GM18507 (cell line): ENCODE data around the gene ERICH6.

Experiments used
- DNase-seq: peaks from one replicate; pipeline ENCODE4 v3.0.0; 2011; ENCODE audit warnings: low read depth; ENCODE audit not compliant: insufficient read length; ENCODE audit errors: extremely low spot score
- FAIRE-seq: peaks from 2 replicates; lab custom pipeline; 2011; peaks lifted over from hg19 to GRCh38; lab: Jason Lieb, UNC

The ERICH6 gene

DNA sequence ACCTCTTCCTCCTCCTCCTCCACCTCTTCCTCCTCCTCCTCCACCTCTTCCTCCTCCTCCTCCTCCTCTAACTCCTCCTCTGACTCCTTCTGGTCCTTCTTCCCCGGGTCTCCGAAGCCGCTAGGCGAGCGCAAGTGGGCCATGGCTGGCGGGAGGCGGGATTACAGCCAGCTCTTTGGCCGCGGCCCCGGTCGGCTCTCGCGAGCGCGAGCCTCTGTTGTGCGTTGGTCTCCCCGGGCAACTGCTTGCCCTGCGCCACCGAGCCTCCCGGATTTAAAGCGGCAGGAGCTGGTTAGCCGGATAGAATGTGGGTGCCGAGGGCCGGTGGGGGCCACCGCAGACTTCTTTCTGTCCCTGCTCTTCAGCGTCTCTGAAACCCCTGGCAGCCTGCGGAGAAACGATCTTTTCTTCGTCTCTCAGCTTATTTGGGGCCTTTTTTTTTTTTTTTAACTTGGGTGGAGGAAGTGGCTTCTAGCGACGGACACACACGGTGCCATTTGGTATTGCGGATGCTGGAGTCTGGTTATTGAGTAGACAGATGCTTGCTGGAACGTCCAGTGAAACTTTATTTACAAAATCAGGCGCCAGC is at the start of gene ERICH6:
TSS of gene ERICH6 (minus strand) at position 165 of the 589 bp plus-strand sequence. CDS start at position 143, 22 bp downstream.
- DNase-seq, result peak; percentile 87
- peak; percentile 82 for FAIRE-seq

DNA sequence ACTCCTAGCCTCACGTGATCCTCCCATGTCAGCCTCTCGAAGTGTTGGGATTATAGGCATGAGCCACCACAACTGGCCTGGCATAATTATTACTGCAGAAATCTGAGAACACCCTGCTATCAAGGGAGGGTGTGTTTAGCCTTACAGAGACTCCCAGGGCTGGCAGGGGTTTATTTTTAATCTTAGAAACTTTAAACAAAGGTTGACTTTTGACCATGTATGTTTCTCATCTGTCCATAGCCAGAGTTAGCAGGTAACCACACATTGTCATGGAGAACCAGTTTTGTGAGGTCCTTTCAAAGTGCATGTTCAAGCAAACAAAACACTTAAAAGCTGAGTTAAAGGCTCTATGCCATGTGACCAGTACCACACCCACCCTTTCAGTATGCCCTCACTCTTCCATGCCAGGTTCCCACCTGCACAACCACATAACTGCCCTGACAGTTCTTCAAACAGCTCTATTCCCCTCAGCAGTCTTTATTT is 48.1 kb upstream of the ERICH6 start:
- FAIRE-seq (no peak), DNase-seq (no peak)

DNA sequence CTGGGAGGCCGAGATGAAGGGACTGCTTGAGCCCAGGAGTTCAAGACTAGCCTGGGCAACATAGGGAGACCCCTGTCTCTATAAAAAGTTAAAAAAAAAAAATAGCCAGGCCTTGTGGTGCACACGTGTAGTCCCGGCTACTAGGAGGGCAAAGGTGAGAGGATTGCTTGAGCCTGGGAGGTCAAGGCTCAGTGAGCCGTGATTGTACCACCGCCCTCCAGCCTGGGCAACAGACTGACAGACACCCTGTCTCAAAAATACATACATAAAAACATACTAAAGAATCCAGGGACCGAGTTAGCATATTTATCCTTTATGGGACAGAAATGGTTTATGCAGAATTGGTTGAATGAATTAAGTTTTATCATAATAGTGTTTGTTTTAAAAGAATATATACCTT is 45.5 kb upstream of the ERICH6 start:
- no peak for FAIRE-seq

DNA sequence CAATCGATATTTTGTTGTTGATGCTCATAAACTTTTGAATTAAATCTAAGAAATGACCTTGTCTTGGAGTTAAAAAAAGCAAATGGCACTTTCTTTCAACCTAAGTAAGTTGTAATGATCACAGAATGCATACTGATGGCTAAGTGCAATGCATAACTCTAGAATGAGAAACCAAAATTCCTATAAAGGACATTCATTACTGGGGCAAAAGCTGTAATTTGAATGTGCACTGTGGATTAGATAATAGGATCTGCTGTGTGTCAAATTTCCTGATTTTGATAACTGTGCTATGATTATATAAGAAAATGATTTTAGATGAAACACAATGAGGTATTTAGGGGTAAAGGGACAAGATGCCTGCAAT is 44.9 kb upstream of the ERICH6 start:
- DNase-seq (no peak), FAIRE-seq (no peak)

More for the DNA sequence above, 45.5 kb upstream of the ERICH6 start:
- DNase-seq, result no peak

DNA sequence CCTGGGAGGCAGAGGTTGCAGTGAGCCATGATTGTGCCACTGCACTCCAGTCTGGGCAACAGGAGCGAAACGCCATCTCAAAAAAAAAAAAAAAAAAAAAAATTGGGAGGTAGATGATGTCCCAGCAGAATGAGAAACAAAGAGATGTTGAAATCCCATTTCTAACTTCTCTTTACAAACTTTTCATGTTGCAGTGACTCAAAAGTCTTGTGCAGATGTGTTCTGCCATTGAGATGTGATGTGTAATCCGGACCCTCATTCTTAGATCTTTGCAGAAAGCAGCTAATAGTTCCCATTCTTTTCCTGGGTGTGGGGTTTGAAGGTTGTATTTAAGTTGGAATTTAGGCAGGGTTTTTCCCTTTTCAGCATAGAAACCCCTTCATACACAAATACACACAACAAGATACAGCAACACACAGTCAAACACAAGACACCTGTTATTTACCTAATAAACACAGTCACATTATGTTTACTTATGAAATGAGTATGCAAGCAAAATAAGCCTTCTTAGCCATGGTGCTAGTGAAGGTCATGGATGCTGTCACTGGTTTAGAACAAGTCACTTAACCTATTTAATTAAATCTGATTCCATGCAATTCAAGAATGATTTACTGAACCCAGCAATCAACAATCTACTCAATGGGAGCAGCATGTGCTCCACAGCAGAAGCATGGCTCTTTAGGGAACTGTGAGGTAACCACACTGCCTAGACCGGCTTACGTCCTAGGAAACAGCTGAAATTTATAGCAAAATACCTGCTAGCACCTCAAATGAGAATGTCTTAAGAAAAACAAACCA is 44.4 kb upstream of the ERICH6 start:
- no peak for FAIRE-seq

DNA sequence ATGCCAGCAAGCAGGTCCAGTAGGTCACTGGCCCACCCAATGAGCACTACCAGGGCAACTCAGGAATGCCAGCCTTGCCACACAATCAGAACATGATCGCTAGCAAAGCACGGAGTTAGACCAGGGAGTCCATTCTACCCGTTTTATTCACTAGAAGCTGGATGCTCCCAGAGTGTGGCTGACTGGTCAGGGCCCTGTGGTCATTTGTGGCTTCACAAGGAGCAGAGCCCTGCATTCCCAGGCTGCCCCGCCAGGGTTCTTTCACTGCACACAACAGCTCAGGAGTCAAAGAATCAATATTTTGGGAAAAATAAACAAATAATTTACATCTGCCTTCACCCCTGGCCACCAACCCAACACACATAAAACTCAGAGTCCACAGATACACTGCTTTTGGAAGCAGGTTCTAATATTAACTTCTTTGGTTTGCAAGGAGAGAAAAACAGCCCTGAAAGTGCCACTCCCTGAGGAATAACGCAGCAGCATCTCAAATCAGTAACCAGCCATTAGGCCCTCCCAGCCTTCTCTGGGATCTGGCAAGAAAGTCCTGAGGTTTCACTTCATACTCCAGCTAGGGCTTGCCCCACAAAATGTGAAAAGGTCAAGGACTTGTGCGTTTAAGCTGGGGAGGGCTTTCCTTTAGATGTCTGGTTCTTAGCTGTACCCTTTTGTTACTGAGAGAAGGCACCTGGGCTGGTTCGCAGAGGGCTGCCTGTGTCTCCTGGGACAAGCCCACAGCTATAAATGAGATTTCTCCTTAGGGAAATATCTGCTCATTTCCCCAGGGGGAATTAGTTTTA is 43.3 kb upstream of the ERICH6 start:
- FAIRE-seq, result no peak
- no peak for DNase-seq

More for the DNA sequence above, 44.4 kb upstream of the ERICH6 start:
- no peak for DNase-seq

DNA sequence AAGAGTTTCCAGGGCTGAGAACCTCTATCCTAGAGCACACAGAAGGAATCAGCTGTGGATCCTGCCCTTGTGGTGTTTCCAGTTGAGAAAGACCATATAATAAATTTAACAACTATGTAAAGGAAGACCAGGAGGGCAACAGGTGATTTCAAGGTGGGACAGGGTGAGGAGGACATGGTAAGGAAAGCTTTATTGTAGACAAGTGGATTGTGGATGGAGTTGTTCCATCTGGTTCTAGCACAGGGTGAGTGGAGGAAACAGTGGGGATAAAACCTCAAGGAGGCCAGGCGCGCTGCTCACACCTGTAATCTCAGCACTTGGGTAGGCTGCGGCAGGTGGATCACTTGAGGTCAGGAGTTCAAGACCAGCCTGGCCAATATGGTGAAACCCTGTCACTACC is 42.1 kb upstream of the ERICH6 start:
- FAIRE-seq (no peak), DNase-seq (no peak)

DNA sequence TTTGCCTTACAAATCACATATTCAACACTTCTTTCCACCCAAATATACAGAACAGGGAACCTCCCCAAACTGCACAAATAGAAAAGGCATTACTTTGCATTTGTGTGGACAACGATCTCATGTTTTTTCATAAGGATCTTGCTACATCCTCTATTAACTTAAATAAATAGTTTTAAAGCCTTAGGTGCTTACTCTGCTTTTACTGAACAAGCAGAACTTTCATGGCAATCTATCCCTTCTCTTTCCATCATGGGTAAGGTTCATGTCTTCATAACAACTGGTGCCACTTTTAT is 41.1 kb upstream of the ERICH6 start:
- no peak for FAIRE-seq
- DNase-seq, result no peak

DNA sequence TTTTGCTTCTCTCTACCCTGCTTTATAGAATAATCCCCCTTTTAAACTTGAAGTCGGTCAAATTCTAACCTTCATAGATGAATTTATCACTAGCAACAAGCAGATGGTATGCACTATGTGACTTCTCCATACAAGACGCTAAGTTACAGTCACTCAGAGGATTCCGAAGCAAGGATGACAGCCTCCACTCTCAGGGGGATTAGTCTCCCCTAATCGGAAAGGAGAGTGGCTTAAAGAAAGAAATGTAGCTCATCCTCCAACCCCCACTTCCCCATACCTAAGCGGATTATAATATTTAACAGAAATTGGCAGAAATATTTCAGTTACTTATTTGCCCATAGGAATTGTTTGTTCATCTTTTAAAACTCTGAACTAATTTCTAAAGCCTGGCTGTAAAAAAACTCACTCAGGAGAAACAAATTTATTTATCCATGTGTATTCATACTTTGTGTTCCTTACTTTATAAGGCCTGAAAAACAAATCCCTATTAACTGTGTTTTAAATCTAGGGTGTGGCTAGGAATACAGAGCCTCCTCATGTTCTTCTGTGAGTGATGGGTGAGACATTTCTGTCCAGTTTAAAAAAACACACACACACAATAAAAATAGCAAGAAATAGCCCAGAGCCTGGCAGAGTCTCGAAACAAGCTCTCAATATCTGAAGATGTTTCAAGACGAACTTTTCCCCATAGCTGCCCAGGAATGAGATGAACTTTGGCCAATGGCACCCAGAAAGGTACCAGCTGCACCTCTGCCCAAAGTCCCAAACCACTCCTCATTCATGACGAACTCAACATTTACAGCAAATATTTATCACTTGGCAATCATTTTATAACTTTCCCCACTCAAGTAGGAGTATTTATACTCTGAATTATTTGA is 40.6 kb upstream of the ERICH6 start:
- DNase-seq (no peak), FAIRE-seq (no peak)

DNA sequence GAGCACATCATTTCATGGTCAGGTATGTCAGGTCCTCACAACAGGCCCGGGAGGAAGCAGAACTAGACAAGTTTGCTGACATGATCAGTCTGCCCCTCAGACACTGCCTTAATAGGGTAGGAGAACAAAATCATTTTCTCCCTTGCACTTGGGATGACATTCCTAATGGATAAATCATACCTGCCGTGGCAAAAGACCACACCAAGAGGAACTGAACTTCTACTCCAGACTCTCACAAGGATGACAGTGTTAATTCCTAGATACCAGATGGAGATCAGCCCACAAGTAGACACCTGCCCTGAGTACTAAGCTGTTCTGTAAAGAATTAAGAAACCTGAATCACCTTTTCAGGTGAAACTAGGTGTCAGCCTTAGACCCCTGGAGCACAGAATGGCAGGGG is 39.8 kb upstream of the ERICH6 start:
- DNase-seq (no peak), FAIRE-seq (no peak)

DNA sequence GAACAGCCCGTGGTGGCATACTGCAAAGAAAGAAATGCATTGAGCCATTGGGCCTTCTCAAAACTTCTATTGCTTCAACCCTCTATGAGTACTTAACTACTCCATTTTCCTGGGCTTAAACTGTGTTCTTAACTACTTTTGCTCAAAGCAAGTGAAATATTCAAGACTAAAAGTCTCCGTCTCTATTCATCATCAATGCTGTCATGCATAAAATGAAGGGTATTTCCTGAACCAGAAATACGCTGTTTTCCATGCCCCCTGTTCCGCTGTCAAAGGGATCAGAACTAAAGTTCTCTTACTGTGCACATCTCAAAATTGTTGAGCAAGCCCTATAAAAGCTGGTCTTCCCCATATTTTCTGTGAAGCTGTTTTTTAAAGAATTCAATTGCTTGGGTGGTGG is 39.0 kb upstream of the ERICH6 start:
- FAIRE-seq (no peak), DNase-seq (no peak)

DNA sequence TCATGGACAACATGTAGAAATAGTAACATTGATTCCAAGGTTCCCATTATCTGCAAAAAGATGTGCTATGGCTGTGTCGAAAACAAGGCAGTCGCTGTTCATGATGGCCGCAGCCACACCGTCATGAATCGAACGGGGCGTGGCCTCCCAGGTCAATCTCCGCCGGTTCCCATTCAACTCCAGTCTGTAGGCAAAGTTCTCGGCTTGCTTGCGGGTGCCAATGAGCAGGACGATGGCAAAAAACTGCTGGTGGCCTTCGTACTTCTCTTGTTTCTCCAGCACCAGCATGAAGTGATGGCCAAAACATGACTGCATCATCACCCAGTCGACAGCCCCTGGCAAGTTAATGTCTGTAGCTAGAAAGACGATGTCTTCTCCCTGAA is 38.4 kb upstream of the ERICH6 start:
- no peak for FAIRE-seq
- no peak for DNase-seq

DNA sequence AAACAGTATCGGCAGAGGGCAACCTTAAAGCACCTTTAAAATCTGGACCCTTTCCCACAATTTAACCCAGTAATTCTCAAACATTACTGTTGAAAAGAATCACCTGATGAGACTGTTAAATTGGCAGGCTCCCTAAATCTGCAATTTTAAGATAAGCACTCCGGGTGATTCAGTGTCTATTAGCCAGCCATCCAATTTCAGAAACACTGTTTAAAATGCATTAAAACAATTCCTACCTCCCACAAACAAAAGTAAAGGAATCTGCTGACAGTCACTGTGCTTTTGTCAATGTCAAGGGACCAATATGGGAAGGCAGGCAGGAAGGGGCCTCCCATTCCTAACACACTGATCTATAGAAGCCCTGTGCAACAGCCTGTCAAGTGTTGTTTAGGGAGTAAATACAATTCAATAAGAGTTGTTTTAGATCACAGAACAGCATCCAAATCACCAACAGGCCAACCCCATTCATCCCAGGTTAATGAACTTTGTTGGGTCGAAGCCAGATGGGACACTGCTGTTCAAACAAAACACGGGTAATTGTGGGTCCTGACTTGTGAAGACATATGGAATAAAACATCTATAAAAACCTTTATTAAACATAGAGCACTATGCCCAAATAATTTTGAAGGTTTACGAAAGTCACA is 37.9 kb upstream of the ERICH6 start:
- DNase-seq (no peak), FAIRE-seq (no peak)

DNA sequence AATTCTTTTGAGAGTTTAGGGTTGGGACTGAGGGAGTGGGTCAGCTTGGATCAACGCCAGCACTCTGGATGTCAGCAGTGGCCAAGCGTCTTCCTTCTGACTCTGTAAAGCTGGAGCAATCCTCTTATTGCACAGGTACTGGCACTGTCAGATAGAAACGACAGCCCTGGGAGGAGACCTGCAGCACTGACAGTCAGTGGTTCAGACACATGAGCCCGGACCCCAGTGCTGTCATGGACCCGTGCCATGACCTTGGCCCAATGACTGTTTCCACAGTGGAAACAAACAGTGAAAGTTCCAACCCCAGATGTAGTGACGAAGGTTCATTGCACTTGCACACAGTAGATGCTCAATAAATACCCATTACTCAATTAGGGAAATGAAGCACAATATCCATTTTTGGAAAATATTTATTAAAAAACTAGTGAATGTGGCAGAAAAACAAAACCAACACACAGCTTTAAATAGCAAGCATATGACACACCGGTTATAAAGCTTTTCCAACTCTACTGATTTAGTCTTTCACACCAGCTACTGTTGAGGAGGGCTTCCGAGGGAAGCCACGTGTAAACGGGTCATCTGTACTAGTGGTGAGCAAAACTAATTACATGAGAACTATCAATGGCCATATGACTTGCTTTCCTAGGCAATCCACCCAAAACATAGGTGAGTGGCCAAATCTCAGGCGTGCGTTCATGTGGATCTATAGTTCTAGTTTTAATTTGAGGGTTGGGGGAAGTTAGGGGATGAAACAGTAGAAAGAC is 37.2 kb upstream of the ERICH6 start:
- DNase-seq, result no peak
- no peak for FAIRE-seq

DNA sequence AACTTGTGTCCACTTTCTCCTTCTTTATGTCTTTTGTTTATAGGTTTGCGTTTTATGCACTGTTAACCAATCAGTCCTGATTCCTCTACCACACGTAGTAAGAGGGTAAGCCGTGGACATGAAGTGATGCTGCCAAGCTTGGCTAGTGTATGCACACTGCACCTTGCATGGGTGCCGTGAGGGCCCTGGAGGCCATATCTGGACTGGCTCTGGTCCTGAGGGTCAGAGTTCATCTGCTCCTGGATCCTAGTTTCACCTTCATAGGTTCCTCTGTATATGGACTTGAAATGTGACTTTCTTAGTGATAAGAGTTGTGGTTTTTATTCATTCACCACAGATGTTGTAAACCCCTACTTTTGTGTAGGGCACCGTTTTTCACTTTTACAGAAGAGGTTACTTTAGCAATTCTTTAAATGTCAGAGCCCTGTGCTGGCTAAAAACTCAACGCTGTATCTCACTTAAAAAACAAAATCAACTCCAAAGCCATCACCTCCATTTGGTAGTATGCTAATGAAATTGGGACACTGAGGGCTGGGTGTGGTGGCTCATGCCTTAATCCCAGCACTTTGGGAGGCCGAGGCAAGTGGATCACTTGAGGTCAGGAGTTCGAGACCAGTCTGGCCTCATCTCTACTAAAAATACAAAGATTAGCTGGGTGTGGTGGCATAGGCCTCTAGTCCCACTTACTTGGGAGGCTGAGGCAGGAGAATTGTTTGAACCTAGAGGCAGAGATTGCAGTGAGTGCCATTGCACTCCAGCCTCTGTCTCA is 36.3 kb upstream of the ERICH6 start:
- no peak for DNase-seq
- no peak for FAIRE-seq

DNA sequence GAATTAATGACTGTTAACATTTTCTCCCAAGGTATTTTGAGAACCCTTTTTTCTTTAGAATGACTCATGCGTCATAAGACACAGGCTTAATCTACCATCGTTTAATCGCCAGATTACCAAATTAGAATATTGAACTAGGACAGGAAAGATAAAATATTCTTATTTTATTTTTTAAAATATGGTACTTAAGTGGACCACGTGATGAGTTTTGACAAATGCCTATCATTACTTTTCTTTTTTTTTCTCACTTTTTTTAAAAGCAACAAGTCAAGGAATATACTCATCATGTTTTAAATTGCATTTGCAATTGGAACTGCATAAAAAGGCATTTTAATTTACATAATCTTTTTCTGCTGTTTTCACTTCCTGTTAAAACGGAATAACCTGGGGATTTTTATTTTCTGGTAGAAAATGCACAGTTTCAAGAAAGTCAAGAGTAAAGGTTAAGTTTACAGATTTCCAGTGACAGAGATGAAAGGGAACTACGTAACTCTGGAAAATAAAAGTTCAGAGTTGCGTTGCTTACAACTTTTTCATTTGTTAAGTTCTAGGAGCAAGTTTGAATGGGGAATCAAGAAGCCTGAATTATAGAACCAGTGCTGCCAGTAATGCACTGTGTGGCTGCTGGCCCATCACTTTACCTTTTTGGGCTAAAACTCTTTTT is 35.6 kb upstream of the ERICH6 start:
- no peak for DNase-seq
- no peak for FAIRE-seq

DNA sequence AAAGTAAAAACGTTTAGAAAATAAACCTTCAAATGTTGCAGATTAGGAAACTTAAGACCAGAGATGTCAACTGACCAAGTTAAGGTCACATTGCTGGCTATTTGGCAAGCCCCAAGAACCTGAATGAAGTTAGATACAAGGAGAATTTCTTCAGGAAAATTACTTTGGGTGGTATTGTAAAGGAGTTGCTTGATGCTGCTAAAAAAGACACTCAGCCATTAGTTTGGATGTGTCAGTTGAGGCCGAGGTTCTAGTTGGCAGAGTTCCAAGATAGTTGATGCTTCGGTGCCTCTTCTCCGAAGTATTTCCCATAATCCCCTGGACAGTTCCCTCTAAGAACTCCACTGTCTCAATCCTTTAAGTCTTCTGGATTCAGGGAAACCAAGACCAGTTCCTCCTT is 35.0 kb upstream of the ERICH6 start:
- no peak for DNase-seq
- FAIRE-seq, result no peak
